ENCODE measurements around the gene CCDC197.

Gene CCDC197

GRCh38 chr14:93962701-93963601 is 34.1 kb upstream of the CCDC197 start:
- DNase-seq: peak; percentile 66 to 72

DNA sequence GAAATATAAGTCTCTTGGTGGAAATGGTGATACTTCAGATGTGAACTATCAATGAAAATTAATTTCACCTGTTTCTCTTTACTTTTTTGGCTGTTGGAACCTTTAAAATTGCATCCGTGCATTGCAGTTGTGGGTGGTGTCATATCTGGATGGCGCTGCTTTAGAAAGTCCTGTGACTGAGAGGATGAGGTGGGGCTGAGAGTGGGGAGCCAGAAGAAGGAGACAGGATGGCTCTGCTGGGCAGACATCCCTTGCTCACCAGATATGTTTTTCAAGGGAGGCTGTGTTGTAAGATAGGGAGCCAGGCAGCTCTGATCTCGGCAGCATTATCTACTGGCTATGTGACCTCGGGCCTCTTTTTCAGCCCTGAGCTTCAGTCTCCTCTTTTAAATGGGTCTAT is 33.4 kb upstream of the CCDC197 start:
- DNase-seq: no peak

DNA sequence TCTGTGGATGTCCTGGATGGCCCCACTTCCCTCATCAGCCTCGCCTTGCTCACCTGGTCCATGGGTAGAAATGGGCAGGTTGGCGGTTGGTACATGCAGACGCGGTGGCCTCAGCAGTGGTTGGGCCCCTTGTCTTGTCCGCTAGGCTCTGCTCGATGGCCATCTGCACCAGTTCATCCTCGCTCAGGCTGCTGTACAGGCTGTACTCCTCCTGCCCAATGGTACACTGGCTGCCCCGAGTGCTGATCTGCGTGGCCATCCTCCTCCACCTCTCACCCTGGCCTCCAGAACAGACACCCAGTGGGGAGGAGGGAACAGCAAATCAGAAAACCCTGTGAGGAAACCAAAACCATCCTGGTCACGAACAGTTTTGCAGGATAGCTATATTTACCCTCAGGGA is 32.8 kb upstream of the CCDC197 start:
- DNase-seq: no peak

GRCh38 chr14:93964820-93965286 is 32.2 kb upstream of the CCDC197 start:
- no peak for DNase-seq

- DNase-seq: no peak
Measured at GRCh38 chr14:93965287-93965821, 31.7 kb upstream of the CCDC197 start.

DNA sequence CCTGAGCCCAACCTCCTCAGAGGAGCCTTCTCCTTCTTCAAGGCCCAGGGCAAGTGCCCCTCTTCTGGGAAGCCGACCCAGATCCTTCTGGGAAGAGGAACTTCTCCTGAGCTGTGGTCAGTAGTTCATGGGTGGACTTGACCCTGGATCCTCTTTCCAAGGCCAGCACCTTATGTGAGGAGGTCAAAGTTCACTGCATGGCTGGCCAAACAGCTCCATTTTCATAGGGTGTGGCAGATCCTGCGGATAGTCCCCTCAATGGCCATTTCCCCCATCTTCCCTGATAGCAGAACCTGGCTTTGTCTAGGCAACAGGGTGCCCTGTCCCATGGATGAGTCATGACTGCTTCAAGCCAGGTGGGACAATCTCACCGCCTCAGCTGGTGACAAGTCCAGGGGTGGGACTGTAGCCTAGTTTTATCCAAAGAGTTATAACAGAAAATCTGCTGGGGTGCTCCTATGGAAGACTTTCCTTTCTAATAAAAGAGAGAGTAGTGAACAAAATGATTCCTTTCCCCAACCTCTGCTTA is 31.1 kb upstream of the CCDC197 start:
- no peak for DNase-seq

DNA sequence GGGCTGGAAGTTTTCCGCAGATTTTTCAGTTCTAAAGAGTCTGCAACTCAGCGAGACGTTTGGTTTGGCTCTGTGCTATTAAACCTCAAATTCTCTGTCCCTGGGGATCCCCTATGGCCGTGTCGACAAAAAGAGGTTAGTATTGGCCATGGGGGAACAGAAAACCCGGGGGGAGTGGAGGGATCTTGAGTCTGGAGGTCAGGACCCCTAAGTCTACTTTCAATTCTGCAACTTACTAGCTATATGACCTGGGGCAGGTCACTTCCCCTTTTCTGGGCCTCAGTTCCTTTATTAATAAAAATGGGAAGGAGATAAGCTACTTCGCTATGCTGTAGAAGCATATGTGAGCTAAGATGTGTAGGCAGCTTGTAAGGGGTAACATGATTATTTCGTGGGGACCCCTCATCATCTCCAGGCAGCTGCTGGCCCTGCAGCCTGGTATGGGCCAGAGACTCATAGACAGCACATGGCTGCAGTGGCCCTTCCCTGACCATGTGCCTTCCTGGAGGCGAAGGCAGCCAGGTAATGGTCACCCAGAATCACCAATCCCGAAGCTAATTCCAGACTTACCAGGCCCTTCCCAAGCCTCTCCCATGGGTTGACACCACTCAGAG is 29.4 kb upstream of the CCDC197 start:
- DNase-seq: peak in 1 of 2 donors; percentile 61

GRCh38 chr14:93969082-93969828 is 27.8 kb upstream of the CCDC197 start:
- no peak for DNase-seq

DNA sequence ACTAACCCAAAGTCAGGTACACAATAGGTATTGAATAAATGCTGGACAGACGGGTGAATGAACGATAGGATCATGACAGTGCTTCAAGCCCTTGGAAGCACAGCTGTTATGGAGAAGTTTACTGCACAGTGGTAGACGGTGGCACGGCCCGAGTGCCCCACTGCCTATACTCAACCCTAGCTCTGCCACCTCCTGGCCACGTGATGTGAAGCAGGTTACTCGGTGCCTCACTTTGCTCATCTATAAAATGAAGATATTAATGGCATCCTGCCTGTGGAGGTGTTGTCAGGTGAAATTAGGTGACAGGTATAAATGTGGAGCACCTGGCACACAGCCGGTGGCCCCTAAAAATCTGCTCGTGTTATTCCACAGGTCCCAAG is 26.5 kb upstream of the CCDC197 start:
- peak; percentile 76 to 81 for DNase-seq

- peak; percentile 21 to 55 for DNase-seq
Measured at GRCh38 chr14:93970965-93971634, 26.0 kb upstream of the CCDC197 start.

DNA sequence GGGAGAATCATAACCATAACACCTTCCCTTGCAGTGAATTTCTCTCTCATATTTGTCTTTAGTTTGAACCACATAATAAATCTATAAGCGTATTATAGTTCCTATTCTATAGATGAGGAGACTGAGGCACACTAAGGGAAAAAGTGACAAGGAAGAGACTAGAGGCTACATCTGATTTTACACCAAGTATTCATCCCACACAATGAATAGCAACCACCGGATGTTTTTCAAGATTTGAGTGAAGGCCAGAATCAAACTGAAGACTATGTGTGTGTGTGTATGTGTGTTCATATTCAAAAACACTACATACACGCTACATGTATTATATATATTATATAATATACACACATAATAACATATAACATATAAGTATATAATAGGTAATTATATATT is 25.5 kb upstream of the CCDC197 start:
- no peak for DNase-seq

DNA sequence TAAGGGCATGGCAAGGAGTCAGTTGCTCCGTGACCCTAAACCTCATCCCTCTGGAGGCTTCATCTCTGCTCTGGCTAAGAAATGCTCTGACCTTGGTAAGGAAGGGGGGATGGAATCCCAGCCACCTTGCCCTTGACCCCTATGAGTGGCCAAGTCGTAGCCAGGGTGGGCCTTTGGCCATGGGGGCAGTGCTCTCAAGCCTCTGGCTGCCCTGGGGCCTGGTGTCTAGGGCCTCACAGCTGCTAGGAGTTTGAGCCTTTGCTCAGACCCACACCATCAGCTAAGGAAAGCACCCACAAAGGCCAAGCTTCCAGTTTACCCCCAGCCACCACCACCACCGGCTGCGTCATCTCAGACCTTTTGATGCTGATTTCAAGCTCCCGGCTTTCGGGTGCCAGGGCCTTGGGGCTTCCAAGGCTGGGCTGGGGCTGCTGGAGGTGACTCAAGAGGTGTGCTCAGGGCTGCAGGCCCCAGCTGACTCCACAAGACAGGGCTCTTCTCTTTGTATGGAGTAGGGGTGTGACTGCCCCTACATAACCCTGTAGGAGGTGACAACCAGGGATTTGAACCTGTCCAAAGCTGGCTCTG is 24.4 kb upstream of the CCDC197 start:
- no peak for DNase-seq

DNA sequence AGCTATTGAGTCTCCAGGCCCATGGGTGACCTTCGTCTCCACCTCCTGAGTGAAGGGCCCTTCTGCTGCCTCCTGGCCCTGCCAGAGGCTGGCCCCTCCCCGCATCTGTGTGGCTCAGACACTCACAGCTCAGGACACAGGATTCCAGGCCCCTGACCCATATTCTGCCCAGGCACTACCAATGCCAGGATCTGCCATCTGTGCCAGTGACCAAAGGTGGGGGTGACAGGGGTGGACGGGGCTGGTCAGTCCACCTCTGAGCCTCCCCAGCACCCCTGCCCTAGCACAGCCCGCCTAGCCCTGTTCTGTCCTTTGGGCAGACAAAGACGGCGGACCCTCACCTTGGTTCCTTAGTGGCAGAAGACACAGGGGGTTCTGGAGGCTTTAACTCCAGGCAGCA is 23.5 kb upstream of the CCDC197 start:
- DNase-seq: no peak

DNA sequence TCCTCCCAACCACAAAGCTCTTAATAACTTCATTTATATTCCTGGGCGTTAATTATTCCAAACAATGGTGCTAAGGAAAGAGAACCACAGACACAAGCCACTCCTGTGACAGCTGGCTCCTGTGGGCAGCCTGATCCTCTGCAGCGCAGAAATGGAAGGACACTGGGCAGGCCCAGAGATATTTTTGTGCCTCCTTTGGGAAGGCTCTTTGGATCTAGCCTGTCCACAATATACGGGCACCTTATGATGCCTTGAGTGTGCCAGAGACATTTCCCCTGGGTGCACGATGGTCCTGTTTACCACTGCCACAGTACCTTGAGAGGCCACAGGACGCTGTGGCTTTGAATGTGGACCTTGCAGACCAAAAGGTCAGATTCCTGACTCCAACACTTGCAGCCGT is 22.8 kb upstream of the CCDC197 start:
- DNase-seq: no peak

DNA sequence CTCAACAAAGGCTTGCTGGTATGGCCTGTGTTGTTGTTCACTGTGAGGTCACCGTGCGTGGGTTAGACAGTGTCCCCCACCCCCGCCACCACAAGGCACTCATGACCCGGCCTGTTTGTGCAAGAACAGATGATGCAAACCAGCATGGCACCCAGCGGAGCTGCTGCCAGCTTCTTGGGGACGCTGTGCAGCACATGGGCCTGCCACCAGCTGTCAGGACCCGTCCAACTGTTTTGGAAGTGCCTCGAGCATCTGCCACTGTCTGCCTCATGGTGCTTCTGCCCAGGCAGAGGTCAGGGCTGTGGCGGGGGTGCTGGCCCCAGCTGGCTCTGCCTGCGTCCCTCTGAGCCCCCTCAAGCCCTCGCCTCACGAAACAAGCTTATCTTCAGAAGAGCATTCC is 22.3 kb upstream of the CCDC197 start:
- no peak for DNase-seq

DNA sequence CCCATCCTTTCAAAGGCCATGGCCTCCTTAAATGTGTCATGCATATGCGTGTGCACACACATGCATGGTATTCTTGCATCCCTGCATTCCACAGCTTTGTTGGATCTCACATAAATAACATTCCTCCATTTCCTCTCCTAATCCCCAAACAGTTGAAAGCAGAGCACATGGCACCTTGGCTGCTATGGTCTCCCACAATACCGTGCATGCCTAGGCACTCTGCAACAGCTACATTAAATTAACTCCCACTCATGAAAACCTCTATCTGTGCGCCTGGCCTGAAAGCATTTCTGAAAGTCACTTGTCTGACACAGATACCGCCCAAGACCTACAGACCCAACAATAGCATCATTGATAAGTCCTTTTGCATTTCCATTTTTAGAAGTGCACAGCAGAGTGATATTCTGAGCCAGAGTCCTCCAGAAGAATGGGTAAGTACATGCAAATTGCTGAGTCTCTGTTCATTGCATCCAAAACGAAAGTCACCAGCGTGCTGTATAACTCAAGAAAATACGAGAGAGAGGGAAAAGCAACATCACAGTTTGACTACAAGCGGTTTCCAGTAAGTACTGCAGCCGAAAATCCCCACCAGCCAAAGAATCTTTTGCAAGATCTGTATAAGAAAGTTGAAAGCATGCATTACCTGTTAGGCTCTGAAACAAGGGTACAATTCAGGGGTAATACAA is 21.2 kb upstream of the CCDC197 start:
- DNase-seq: peak in 1 of 2 donors; percentile 38

DNA sequence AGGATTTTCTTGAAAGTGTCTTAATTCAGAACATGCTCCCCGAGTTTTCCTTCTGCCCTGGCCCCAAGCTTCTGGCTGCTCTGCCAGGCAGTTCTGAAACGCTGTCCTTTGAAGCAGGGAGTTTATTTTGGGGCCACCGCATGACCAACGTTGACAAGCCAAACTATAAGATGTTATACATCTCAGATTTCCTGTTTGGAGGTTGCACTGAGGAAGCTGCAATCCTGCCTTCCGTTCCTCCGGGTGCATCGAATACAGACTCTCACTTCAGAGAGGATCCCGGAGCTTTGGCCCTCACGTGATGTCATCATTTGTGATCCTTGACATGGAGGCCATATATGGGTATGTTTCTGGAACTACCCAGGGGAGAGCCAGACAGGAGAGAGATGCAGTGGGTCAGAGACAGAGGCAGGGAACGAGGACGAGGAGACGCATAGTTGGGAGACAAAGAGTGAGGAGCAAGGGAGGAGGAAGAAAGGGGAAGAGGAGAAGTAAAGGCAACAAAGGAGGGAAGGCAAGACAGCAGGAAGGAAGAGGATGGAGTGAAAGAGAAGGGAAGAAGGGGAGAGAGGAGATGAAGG is 20.5 kb upstream of the CCDC197 start, which contains the start of gene ASB2:
Gene ASB2, minus strand, starts transcription at position 94 of the 581 bp plus-strand sequence. CDS start 12,031 bp downstream, outside the sequence.
- no peak for DNase-seq

DNA sequence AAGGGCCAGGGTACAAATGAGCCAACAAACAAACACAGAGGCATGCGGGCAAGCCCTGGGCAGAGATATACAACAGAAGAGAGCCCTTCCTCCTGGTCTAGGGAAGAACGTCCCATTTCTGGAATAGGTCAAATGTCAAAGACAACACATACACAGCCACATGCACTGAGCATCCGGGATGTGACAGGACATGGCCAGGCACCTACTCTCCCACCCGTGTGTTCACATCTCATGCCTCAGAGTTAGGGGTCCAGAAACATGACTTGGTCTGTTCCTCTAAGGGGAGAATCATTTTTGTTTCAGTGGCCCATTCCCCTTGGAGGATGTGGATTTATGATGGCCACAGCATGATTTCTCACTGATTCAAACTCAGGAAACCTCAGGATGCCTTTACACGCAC is 19.9 kb upstream of the CCDC197 start:
- DNase-seq: no peak

GRCh38 chr14:93977790-93978581 is 19.1 kb upstream of the CCDC197 start:
- DNase-seq: peak; percentile 68 to 81

DNA sequence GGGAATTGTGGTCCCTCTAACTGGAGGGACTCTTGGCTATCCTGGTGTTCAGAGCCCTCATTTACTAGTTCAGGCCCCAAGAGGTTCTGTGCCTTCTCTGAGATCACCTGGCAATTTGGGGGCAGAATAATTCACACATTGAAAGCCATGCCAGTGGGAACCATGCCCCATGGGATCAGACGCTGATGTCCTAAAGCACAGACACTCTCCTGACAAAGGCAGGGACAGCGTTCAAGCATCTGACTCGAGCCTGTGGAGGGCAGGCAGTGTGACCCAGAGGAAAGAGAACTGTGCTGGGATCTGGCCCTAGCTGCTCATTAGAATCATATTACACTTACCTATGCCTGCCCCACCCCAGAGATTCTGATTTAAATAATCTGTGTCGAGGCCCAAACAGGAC is 18.4 kb upstream of the CCDC197 start:
- DNase-seq: no peak

All from CD4-positive, alpha-beta T cell treated with Interferon alpha-2 for 1 hour (primary cell).